Hepatocyte (in vitro differentiated cells): Measurements from ENCODE around the gene DMWD. TPM values are rescaled to one million over a fixed set of nuclear protein-coding genes. Genes with fewer than 3 reads are reported as not detected.

Source experiments
- DNase-seq: peaks from one replicate; pipeline ENCODE4 v3.0.0-alpha.2; 2016; ENCODE audit warnings: low spot score
- H2AFZ ChIP-seq: fragments of 200-600 bp; sonication (generic); 2 replicates; pipeline ENCODE4 v1.6.0; 2016; ENCODE audit warnings: antibody characterized with exemption, mild to moderate bottlenecking
- H3K27ac ChIP-seq: fragments of 200-600 bp; sonication (generic); 2 replicates; pipeline ENCODE4 v1.5.1; 2016; ENCODE audit warnings: mild to moderate bottlenecking
- H3K27me3 ChIP-seq: fragments of 200-600 bp; sonication (generic); 2 replicates; pipeline ENCODE4 v1.6.1; 2016
- H3K36me3 ChIP-seq: fragments of 200-600 bp; sonication (generic); replicated peaks from 2 replicates; pipeline ENCODE4 v1.5.1; 2016; ENCODE audit warnings: low read depth; ENCODE audit not compliant: insufficient read depth
- H3K4me1 ChIP-seq: fragments of 200-600 bp; sonication (generic); 2 replicates; pipeline ENCODE4 v1.5.1; 2016; ENCODE audit warnings: mild to moderate bottlenecking, moderate library complexity; ENCODE audit not compliant: insufficient read depth
- H3K4me2 ChIP-seq: fragments of 200-600 bp; sonication (generic); 2 replicates; pipeline ENCODE4 v1.6.0; 2016
- H3K4me3 ChIP-seq: fragments of 200-600 bp; sonication (generic); 2 replicates; pipeline ENCODE4 v1.5.1; 2016; ENCODE audit warnings: mild to moderate bottlenecking
- H3K79me2 ChIP-seq: fragments of 200-600 bp; sonication (generic); 2 replicates; pipeline ENCODE4 v1.6.0; 2017; ENCODE audit warnings: mild to moderate bottlenecking
- H3K9me2 ChIP-seq: fragments of 200-600 bp; sonication (generic); replicated peaks from 2 replicates; pipeline ENCODE4 v1.6.0; 2017; ENCODE audit warnings: mild to moderate bottlenecking; ENCODE audit not compliant: insufficient read depth
- H3K9me3 ChIP-seq: fragments of 200-600 bp; sonication (generic); 2 replicates; pipeline ENCODE4 v1.5.1; 2016; ENCODE audit warnings: low read depth, mild to moderate bottlenecking
- H4K20me1 ChIP-seq: fragments of 200-600 bp; sonication (generic); 2 replicates; pipeline ENCODE4 v1.6.0; 2016; ENCODE audit warnings: mild to moderate bottlenecking; ENCODE audit not compliant: insufficient read depth, poor library complexity, severe bottlenecking
- CTCF ChIP-seq: fragments of 200-600 bp; sonication (generic); IDR thresholded peaks from 2 replicates; pipeline ENCODE4 v1.5.1; 2016; ENCODE audit warnings: antibody characterized with exemption, mild to moderate bottlenecking; ENCODE audit not compliant: poor library complexity
- EZH2 ChIP-seq: fragments of 200-600 bp; sonication (generic); IDR thresholded peaks from 2 replicates; pipeline ENCODE4 v1.6.1; 2016; ENCODE audit warnings: antibody characterized with exemption, mild to moderate bottlenecking, borderline replicate concordance
- EZH2phosphoT487 ChIP-seq: fragments of 200-600 bp; sonication (generic); IDR thresholded peaks from one replicate; pipeline ENCODE4 v1.6.1; 2018; ENCODE audit warnings: antibody characterized with exemption, mild to moderate bottlenecking, low read depth, moderate library complexity; ENCODE audit not compliant: unreplicated experiment, severe bottlenecking
- WGBS: methylation state at CpG from one replicate; pipeline ENCODE4 v1.1.6; 2016; ENCODE audit warnings: low lambda C conversion rate; ENCODE audit errors: missing lambda C conversion rate; 5-methylcytosine and 5-hydroxymethylcytosine counted together
- polyA plus RNA-seq: library from polyadenylated mRNA; unstranded; fragments of >200 nt; fragmentation: Nextera tagmentation; extraction: Ambion mirVana; gene quantifications from 2 replicates; pipeline ENCODE4 v1.2.1, GENCODE V29; 2016
- total RNA-seq: library from RNA; depleted of rRNA; stranded (reverse); fragments of >200 nt; gene quantifications from 2 replicates; pipeline ENCODE4 v1.2.3, GENCODE V29; 2014

The DMWD gene
- total and polyA plus RNA-seq, 2 experiments from 2014 or later, result 23.7 to 70.1 TPM

DNA sequence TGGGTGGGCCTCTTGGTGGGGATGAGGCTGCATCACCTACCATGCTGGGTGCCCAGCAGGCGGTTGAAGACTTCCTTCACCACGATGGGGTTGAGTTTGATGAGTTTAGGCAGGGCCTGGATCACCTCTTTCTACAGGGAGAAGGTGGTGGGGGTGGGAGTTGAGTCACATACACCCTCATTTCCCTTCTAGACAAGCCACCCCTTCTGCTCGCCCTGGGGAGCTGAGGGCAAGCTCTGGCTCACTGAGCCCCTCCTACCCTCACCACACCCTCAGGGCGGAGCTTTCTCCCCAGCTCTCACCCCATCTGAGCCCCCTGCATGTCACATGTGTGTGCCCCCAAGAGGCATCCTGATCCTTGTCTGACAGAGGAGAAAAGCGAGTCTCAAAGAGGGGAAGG lies 30.1 kb upstream of the DMWD start:
- Histone ChIP-seq H3K4me2 (no peak overlapping the region), H4K20me1 (no peaks in the 10 kb centered on the region), H3K27me3 (no peaks in the 10 kb centered on the region), H2AFZ (no peak overlapping the region), H3K27ac (no peak overlapping the region), H3K36me3 (no peaks in the 10 kb centered on the region), H3K79me2 (no peaks in the 10 kb centered on the region), H3K4me1 (no peaks in the 10 kb centered on the region), H3K9me3 (no peaks in the 10 kb centered on the region), H3K9me2 (no peaks in the 10 kb centered on the region), H3K4me3 (no peak overlapping the region)
- TF ChIP-seq EZH2, result no peak
- no peak for TF ChIP-seq EZH2phosphoT487
- no peak for TF ChIP-seq CTCF
- 96% methylated on average over 5 of the region's 5 CpGs for WGBS
- DNase-seq, result no peak

DNA sequence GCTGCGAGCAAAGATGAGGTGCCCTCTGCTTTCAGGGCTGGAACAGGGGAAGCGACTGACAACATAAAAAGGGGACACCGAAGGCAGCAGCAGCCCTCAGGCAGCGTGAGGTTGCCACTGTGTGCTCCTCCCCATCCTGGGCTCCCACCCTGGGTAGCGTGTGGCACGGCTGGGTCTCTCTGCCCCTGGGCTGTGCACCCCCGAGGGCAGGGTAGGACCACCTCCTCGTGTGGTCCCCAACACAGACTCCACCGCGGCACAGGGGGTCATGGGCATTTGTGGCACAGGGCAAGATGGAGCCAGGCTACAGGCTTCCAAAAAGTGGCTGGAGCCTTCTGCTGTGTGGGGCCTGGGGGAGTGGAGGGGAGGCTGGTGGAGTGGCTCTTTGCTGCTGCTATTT lies 28.9 kb upstream of the DMWD start:
- H3K4me1 ChIP-seq, result no peaks in the 10 kb centered on the region

GRCh38 chr19:45821103-45821521 lies 28.5 kb upstream of the DMWD start:
- H3K27ac ChIP-seq, result no peak overlapping the region
- no peak for TF ChIP-seq EZH2phosphoT487
- no peak for TF ChIP-seq EZH2
- no peak for TF ChIP-seq CTCF
- no peaks in the 10 kb centered on the region for H3K79me2 ChIP-seq
- H4K20me1 ChIP-seq, result no peaks in the 10 kb centered on the region
- H2AFZ ChIP-seq, result no peak overlapping the region
- peaks cover under 1% of the 10 kb centered on the region for H3K4me1 ChIP-seq
- H3K4me2 ChIP-seq, result no peak overlapping the region
- no peaks in the 10 kb centered on the region for H3K9me3 ChIP-seq
- no peaks in the 10 kb centered on the region for H3K9me2 ChIP-seq
- no peaks in the 10 kb centered on the region for H3K27me3 ChIP-seq
- WGBS, result 89% methylated on average over 8 of the region's 8 CpGs
- no peak overlapping the region for H3K4me3 ChIP-seq
- DNase-seq, result no peak
- H3K36me3 ChIP-seq, result no peaks in the 10 kb centered on the region

More for the DNA sequence above, 28.9 kb upstream of the DMWD start:
- Histone ChIP-seq H3K79me2 (no peaks in the 10 kb centered on the region), H3K9me2 (no peaks in the 10 kb centered on the region), H3K27ac (no peak overlapping the region), H4K20me1 (no peaks in the 10 kb centered on the region), H2AFZ (no peak overlapping the region), H3K9me3 (no peaks in the 10 kb centered on the region), H3K4me2 (no peak overlapping the region), H3K27me3 (no peaks in the 10 kb centered on the region), H3K4me3 (no peak overlapping the region), H3K36me3 (no peaks in the 10 kb centered on the region)
- DNase-seq, result no peak
- WGBS, result 95% methylated on average over 10 of the region's 10 CpGs
- TF ChIP-seq CTCF (no peak), EZH2phosphoT487 (no peak), EZH2 (no peak)
